K562 (cell line): Measurements from ENCODE around the gene RSPH1. TPM values are rescaled to one million over a fixed set of nuclear protein-coding genes. Genes with fewer than 3 reads are reported as not detected.
A peak's percentile ranks its signal among the peaks of the same experiment; 100 is the strongest.

Experiments
- ATAC-seq: fragments of 200-7000 bp; cut with Tn5 transposase; 3 replicates; pipeline ENCODE4 v1.9.1; 2020; ENCODE audit warnings: moderate library complexity
- BruUV-seq: library from RNA; stranded (reverse); fragments of 400-500 nt; replicated peaks from 2 replicates; lab custom pipeline; 2021; lab: Mats Ljungman, UMichigan
- CTCF ChIA-PET: fragments of 300-600 bp; formaldehyde crosslinking; extraction: SDS; loops from one replicate; lab custom pipeline; 2021; ENCODE audit warnings: low intra/inter-chr PET ratio; lab: Yijun Ruan, JAX
- POLR2A ChIA-PET: fragments of 300-600, 350-650 bp; sonication (Branson Sonifier 250); formaldehyde crosslinking; extraction: SDS; loops from one replicate; lab custom pipeline; 2021; ENCODE audit warnings: antibody characterized with exemption, inconsistent platforms; lab: Yijun Ruan, JAX
- DNase-seq, 4 experiments: peaks; one replicate each; pipeline versions ENCODE4 v3.0.0 to v3.0.0-alpha.2; 2011 to 2018; ENCODE audit warnings: low spot score in 3 of 4, mixed read lengths in 3 of 4; ENCODE audit errors: extremely low read depth in 1 of 4
- FAIRE-seq: peaks from 2 replicates; lab custom pipeline; 2011; peaks lifted over from hg19 to GRCh38; lab: Jason Lieb, UNC
- H2AFZ ChIP-seq: 2 replicates; pipeline ENCODE4 v1.6.0; 2011; ENCODE audit warnings: low read depth, low read length, control low read depth, inconsistent platforms
- H3K27ac ChIP-seq: fragments of 200-600 bp; 3 replicates; pipeline ENCODE4 v1.8.0; 2011; ENCODE audit warnings: low read depth, mild to moderate bottlenecking, control low read depth, inconsistent platforms, low read length, moderate library complexity, mixed read lengths; ENCODE audit errors: extremely low read depth
- H3K27me3 ChIP-seq, 2 experiments: fragments of 300-600 bp in 1 of 2; 2 replicates in 1 of 2; 3 replicates in 1 of 2; pipeline versions ENCODE4 v1.6.0 to v1.8.0; 2011; ENCODE audit warnings: inconsistent platforms in 2 of 2, low read length in 2 of 2, mild to moderate bottlenecking in 1 of 2, mixed read lengths in 1 of 2, moderate library complexity in 1 of 2; ENCODE audit not compliant: control insufficient read depth in 2 of 2, insufficient read depth in 2 of 2
- H3K36me3 ChIP-seq: fragments of 300-600 bp; 3 replicates; pipeline ENCODE4 v1.8.0; 2011; ENCODE audit warnings: mild to moderate bottlenecking, low read length, inconsistent platforms; ENCODE audit not compliant: control insufficient read depth, insufficient read depth
- H3K4me1 ChIP-seq, 2 experiments: fragments of 200-600 bp in 1 of 2; replicated peaks in 1 of 2; 2 replicates in 1 of 2; 3 replicates in 1 of 2; pipeline versions ENCODE4 v1.5.1 to v1.8.0; 2011; ENCODE audit warnings: inconsistent platforms in 2 of 2, low read length in 2 of 2, mild to moderate bottlenecking in 1 of 2, mixed read lengths in 1 of 2, moderate library complexity in 1 of 2; ENCODE audit not compliant: control insufficient read depth in 2 of 2, insufficient read depth in 2 of 2
- H3K4me2 ChIP-seq: 2 replicates; pipeline ENCODE4 v1.6.1; 2011; ENCODE audit warnings: low read length, control low read depth, inconsistent platforms, mixed read lengths; ENCODE audit not compliant: insufficient read depth
- H3K4me3 ChIP-seq: fragments of 200-600 bp; sonication (generic), shearing (Covaris generic); 2 replicates; pipeline ENCODE4 v1.5.1; 2016; ENCODE audit warnings: control low read depth, inconsistent platforms
- H3K79me2 ChIP-seq: fragments of 200-600 bp; 3 replicates; pipeline ENCODE4 v1.8.0; 2011; ENCODE audit warnings: low read length, inconsistent platforms; ENCODE audit not compliant: control insufficient read depth, insufficient read depth
- H3K9ac ChIP-seq, 2 experiments: 2 replicates each; pipeline versions ENCODE4 v1.6.0 to v1.6.1; 2011; ENCODE audit warnings: low read depth in 2 of 2, low read length in 2 of 2, control low read depth in 1 of 2, inconsistent platforms in 1 of 2, mild to moderate bottlenecking in 1 of 2, mixed read lengths in 1 of 2; ENCODE audit not compliant: insufficient read depth in 1 of 2
- H3K9me1 ChIP-seq: one replicate; pipeline ENCODE4 v1.6.0; 2011; ENCODE audit warnings: inconsistent platforms, mild to moderate bottlenecking, low read length, moderate library complexity; ENCODE audit not compliant: control insufficient read depth, insufficient read depth
- H3K9me3 ChIP-seq: replicated peaks from 2 replicates; pipeline ENCODE4 v1.5.1; 2011; ENCODE audit warnings: low read depth, low read length, inconsistent platforms; ENCODE audit not compliant: control insufficient read depth, insufficient read depth
- H4K20me1 ChIP-seq: replicated peaks from 2 replicates; pipeline ENCODE4 v1.6.1; 2011; ENCODE audit warnings: low read length, inconsistent platforms, mixed read lengths; ENCODE audit not compliant: control insufficient read depth, insufficient read depth
- CTBP1 ChIP-seq: fragments of 450-650 bp; IDR thresholded peaks from 2 replicates; pipeline ENCODE4 v1.6.1; 2016; ENCODE audit warnings: borderline replicate concordance
- HIVEP1 ChIP-seq: fragments of 250-450 bp; sonication (Bioruptor Pico); IDR thresholded peaks from 2 replicates; pipeline ENCODE4 v1.4.0; 2020; ENCODE audit warnings: mild to moderate bottlenecking
- ILK ChIP-seq: fragments of 450-650 bp; IDR thresholded peaks from 2 replicates; pipeline ENCODE4 v1.6.1; 2016; ENCODE audit warnings: missing genetic modification characterization, low read depth, mild to moderate bottlenecking, missing compliant biosample characterization, moderate library complexity, borderline replicate concordance
- MEF2A ChIP-seq: IDR thresholded peaks from 2 replicates; pipeline ENCODE4 v1.6.1; 2011; ENCODE audit warnings: low read depth, mild to moderate bottlenecking, low read length, moderate library complexity; ENCODE audit not compliant: control insufficient read depth
- PRPF4 ChIP-seq: fragments of 200-400 bp; formaldehyde crosslinking; IDR thresholded peaks from one replicate; pipeline ENCODE4 v1.6.1; 2017; ENCODE audit warnings: low read length, low read depth, mild to moderate bottlenecking; ENCODE audit not compliant: insufficient read depth, poor library complexity, severe bottlenecking
- SMC3 ChIP-seq: conservative IDR thresholded peaks from 2 replicates; pipeline ENCODE4 v1.6.1; 2011; ENCODE audit warnings: low read depth, low read length, improper control_type of control experiment; ENCODE audit not compliant: insufficient read depth
- whole genome bisulfite sequencing: fragments of 100-300 bp; shearing (Covaris generic); methylation state at CpG from one replicate; pipeline ENCODE4 v1.1.6; 2016; ENCODE audit warnings: low coverage, mixed read lengths; ENCODE audit not compliant: insufficient coverage; ENCODE audit errors: missing lambda C conversion rate; 5-methylcytosine and 5-hydroxymethylcytosine counted together
- in situ Hi-C: fragments of 300-500 bp; cut with MboI; formaldehyde crosslinking; loops from 4 replicates; pipeline ENCODE4 v1.15.0; 2018; ENCODE audit warnings: inconsistent platforms, mixed read lengths
- intact Hi-C: fragments of 100-400 bp; cut with micrococcal nuclease; formaldehyde crosslinking; loops from 2 replicates; pipeline ENCODE4 v1.14.2; 2022
- polyA plus RNA-seq, 8 experiments: library from polyadenylated mRNA; depleted of rRNA in 4 of 8; stranded (reverse) in 5 of 8; unstranded in 3 of 8; fragments of >200 nt; fragmentation: Nextera tagmentation in 2 of 8; fragmentation: Illumina TruSeq in 1 of 8; extraction: Ambion mirVana in 2 of 8; extraction: Trizol in 1 of 8; gene quantifications; 2 replicates each; pipeline versions ENCODE4 v1.2.1 to v1.2.3, GENCODE V29; 2011 to 2014; ENCODE audit warnings: inconsistent platforms in 1 of 8, missing spikeins in 1 of 8
- total RNA-seq, 7 experiments: library from RNA; depleted of rRNA in 6 of 7; stranded (reverse); fragments of >200 nt in 6 of 7; fragmentation: Illumina TruSeq in 2 of 7; extraction: Trizol in 2 of 7; gene quantifications; 2 replicates each; pipeline versions ENCODE4 v1.2.1 to v1.2.3, GENCODE V29; 2011 to 2021; ENCODE audit warnings: low replicate concordance in 1 of 7
- TF ChIP-seq, protein P1 (sequence below): sonication (generic); formaldehyde crosslinking; IDR thresholded peaks from 2 replicates; pipeline ENCODE4 v1.8.0; 2022; ENCODE audit warnings: mild to moderate bottlenecking, low read depth, missing genetic modification reagents

RSPH1 gene
- total and polyA plus RNA-seq, 9 of the 15 experiments (the other 6 are each of a cell fraction or from before 2014, with no cell fraction given): 0.17 TPM; not detected in 8

DNA sequence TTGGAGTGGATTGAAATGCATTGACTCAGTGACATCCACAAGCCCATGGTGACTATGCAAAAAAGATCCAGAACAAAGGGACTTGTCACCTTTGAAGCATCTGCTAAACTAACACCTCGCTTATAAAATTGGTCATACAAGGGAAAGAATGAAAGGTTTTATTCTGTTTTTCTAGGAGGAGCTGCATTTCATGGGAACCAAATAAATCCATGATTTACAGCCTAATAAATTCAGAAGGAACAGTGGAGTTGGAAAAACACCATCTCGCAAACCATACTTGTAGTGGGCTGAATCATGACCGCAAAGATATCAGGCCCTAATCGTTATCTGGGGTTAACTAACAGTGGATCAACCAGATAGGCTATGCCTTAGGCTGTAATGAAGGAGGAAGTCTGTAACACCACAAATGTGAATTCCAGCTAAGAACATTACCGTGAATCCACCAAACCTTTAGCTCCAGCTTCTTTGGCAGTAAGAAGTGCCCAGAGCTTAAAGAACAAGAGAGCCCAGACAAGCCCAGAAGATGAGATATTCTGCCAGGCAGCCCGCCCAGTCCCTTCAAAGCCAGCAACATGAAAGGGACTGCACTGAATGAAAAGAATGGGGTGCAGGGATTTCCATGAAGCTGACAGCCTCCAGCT is 27.4 kb downstream of the RSPH1 start (continued):
- no peak for TF ChIP-seq CTBP1

DNA sequence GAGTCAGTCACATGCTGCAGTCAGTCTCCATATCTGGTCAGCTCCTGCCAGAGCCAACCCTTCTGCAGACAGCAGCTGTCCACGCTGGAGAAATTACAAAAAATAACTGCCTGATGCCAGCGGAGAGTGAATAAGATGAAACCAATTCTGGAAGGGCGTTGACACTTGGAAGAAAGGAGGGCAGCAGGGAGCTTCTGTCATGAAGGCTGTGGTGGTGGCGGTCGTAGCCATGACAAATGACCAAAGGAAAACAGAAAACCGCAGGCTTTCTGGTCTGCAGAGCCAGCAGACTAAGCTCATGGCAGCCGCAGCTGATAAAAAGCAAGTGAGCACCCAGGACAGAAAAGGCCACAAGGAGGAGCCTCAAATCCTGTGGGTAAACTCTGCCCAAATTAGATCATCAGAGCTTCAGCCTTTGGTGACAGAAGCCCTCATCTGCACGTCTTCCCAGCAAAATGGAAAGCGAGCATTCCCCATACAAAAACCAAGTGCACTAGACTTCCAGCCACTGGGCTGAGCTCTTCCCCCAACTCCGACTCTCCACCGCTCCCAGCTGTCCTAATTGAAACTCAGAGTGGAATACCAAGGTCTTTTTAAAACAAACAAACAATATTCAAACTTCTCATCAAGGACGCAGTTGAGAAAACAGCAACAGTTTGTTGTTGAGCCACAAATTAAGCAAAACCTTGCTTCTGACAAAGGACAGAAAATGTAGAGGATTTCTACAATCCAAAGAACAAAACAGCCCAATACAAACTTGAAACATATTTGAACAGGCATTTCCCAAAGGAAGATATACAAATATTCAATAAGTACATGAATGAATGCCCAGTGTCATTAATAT is 28.7 kb downstream of the RSPH1 start:
- Histone ChIP-seq H3K27ac (no peak overlapping the region), H3K9ac (no peak overlapping the region), H3K4me3 (no peak overlapping the region), H3K79me2 (no peaks in the 10 kb centered on the region), H2AFZ (peak overlapping the region; percentile 9), H4K20me1 (no peaks in the 10 kb centered on the region), H3K4me2 (0 out of 2 replicates have a peak overlapping the region, but pooled peaks have one; percentile 11), H3K36me3 (no peaks in the 10 kb centered on the region), H3K27me3 (peaks cover 14 to 15% of the 10 kb centered on the region in 2 experiments; a peak in 4 of 5 replicates), H3K9me3 (no peaks in the 10 kb centered on the region), H3K9me1 (no peaks in the 10 kb centered on the region), H3K4me1 (peaks cover 32 to 46% of the 10 kb centered on the region in 2 experiments)
- ChIA-PET CTCF (interaction anchor here (1.1 kb wide), 1 partner anchor 158 kb away, joined by 4 read pairs; no protein-coding TSS in a partner anchor), POLR2A (interaction anchor here (0.6 to 0.9 kb wide), 3 partner anchors 21 to 248 kb away, joined by 3 to 4 read pairs (median 3); partner anchors contain the start of gene ABCG1)
- peak; percentile 63 to 78 (median 72) for DNase-seq
- BruUV-seq: no TSS peak
- in situ Hi-C loops (loop anchor here (5.0 kb wide), 1 partner anchor 60 kb away; no protein-coding TSS in a partner anchor), intact Hi-C loops (loop anchor here (5.0 kb wide), 1 partner anchor 70 kb away; no protein-coding TSS in a partner anchor)
- FAIRE-seq: peak; percentile 95
- WGBS: 4% methylated on average over 12 of the region's 12 CpGs
- ATAC-seq: peak; percentile 81
- TF ChIP-seq HIVEP1 (no peak), ILK (tag) (no peak), MEF2A (peak; percentile 47; the same call in 1 of the 2 replicates), PRPF4 (no peak), SMC3 (peak; percentile 50; the same call in 1 of the 2 replicates)
- TF ChIP-seq, protein P1, sequence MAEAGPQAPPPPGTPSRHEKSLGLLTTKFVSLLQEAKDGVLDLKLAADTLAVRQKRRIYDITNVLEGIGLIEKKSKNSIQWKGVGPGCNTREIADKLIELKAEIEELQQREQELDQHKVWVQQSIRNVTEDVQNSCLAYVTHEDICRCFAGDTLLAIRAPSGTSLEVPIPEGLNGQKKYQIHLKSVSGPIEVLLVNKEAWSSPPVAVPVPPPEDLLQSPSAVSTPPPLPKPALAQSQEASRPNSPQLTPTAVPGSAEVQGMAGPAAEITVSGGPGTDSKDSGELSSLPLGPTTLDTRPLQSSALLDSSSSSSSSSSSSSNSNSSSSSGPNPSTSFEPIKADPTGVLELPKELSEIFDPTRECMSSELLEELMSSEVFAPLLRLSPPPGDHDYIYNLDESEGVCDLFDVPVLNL (CRISPR knock-in tag): no peak
